HepG2 (cell line): Measurements from ENCODE around the gene RARA.

ENCODE experiments used
- ATF3 ChIP-seq: sonication (generic); formaldehyde crosslinking; IDR thresholded peaks from 2 replicates; pipeline ENCODE4 v1.4.0; 2020; ENCODE audit warnings: missing genetic modification reagents
- BRCA1 ChIP-seq: sonication (generic); formaldehyde crosslinking; IDR thresholded peaks from 2 replicates; pipeline ENCODE4 v1.4.0; 2020; ENCODE audit warnings: missing genetic modification reagents
- CREM ChIP-seq, 2 experiments: sonication (generic) in 1 of 2; formaldehyde crosslinking in 1 of 2; IDR thresholded peaks; 2 replicates each; pipeline versions ENCODE4 v1.4.0 to v1.6.1; 2016 to 2020; ENCODE audit warnings: antibody characterized with exemption in 1 of 2, mild to moderate bottlenecking in 1 of 2, missing genetic modification reagents in 1 of 2
- CTCF ChIP-seq: sonication (generic); formaldehyde crosslinking; IDR thresholded peaks from 2 replicates; pipeline ENCODE4 v1.5.0; 2020; ENCODE audit warnings: mild to moderate bottlenecking, missing genetic modification reagents, moderate library complexity
- HDAC1 ChIP-seq: sonication (generic); formaldehyde crosslinking; IDR thresholded peaks from 2 replicates; pipeline ENCODE4 v1.5.1; 2020; ENCODE audit warnings: mild to moderate bottlenecking, missing genetic modification reagents
- JUND ChIP-seq: sonication (generic); formaldehyde crosslinking; IDR thresholded peaks from 2 replicates; pipeline ENCODE4 v1.8.0; 2022; ENCODE audit warnings: mild to moderate bottlenecking, missing genetic modification reagents
- MYNN ChIP-seq: sonication (generic); formaldehyde crosslinking; IDR thresholded peaks from 2 replicates; pipeline ENCODE4 v1.4.0; 2020; ENCODE audit warnings: mild to moderate bottlenecking, low read depth, missing genetic modification reagents
- TARDBP ChIP-seq: sonication (generic); formaldehyde crosslinking; IDR thresholded peaks from 2 replicates; pipeline ENCODE4 v1.8.0; 2022; ENCODE audit warnings: mild to moderate bottlenecking, missing genetic modification reagents
- ZKSCAN8 ChIP-seq: IDR thresholded peaks from 2 replicates; pipeline ENCODE4 v1.6.1; 2016; ENCODE audit warnings: borderline replicate concordance, missing genetic modification reagents, missing compliant biosample characterization
- ZNF354B ChIP-seq: sonication (generic); formaldehyde crosslinking; IDR thresholded peaks from 2 replicates; pipeline ENCODE4 v1.8.0; 2022; ENCODE audit warnings: mild to moderate bottlenecking, missing genetic modification reagents
- ZNF362 ChIP-seq: sonication (generic); formaldehyde crosslinking; IDR thresholded peaks from 2 replicates; pipeline ENCODE4 v1.4.0; 2020; ENCODE audit warnings: missing genetic modification reagents, mild to moderate bottlenecking, borderline replicate concordance
- TF ChIP-seq, protein P1 (sequence below): IDR thresholded peaks from 2 replicates; pipeline ENCODE4 v1.6.1; 2012; ENCODE audit warnings: low read length, improper control_type of control experiment

DNA sequence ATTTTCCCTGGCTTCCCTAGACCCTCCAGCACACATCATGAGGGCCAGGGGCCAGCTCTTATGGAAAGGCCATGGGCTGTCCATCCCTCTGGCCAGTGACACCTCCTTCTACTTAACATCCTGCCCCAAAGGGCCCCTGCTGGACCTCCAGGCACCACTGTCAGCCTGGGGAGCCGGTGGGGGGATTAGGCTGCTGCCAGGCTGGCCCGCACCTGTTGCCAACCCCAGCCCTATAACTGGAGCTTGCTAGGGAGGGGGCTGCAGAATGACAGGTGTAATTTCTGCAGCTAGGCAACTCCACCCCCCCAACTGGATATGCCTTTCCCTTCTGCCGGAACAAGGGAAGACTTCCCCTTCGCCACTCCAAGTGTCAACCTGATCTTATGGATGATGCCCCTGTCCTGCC lies 12.5 kb downstream of the RARA start:
- no peak for TF ChIP-seq BRCA1 (CRISPR knock-in tag)
- TF ChIP-seq ATF3 (CRISPR knock-in tag), result no peak
- no peak for TF ChIP-seq JUND (CRISPR knock-in tag)
- TF ChIP-seq, protein P1, sequence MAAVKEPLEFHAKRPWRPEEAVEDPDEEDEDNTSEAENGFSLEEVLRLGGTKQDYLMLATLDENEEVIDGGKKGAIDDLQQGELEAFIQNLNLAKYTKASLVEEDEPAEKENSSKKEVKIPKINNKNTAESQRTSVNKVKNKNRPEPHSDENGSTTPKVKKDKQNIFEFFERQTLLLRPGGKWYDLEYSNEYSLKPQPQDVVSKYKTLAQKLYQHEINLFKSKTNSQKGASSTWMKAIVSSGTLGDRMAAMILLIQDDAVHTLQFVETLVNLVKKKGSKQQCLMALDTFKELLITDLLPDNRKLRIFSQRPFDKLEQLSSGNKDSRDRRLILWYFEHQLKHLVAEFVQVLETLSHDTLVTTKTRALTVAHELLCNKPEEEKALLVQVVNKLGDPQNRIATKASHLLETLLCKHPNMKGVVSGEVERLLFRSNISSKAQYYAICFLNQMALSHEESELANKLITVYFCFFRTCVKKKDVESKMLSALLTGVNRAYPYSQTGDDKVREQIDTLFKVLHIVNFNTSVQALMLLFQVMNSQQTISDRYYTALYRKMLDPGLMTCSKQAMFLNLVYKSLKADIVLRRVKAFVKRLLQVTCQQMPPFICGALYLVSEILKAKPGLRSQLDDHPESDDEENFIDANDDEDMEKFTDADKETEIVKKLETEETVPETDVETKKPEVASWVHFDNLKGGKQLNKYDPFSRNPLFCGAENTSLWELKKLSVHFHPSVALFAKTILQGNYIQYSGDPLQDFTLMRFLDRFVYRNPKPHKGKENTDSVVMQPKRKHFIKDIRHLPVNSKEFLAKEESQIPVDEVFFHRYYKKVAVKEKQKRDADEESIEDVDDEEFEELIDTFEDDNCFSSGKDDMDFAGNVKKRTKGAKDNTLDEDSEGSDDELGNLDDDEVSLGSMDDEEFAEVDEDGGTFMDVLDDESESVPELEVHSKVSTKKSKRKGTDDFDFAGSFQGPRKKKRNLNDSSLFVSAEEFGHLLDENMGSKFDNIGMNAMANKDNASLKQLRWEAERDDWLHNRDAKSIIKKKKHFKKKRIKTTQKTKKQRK, result no peak
- no peak for TF ChIP-seq MYNN (CRISPR knock-in tag)
- no peak for TF ChIP-seq TARDBP
- no peak for TF ChIP-seq HDAC1 (CRISPR knock-in tag)
- TF ChIP-seq ZNF354B, result no peak
- TF ChIP-seq ZNF362 (CRISPR knock-in tag), result no peak
- no peak for TF ChIP-seq CTCF (CRISPR knock-in tag)
- TF ChIP-seq CREM (IDR thresholded peaks at IDR 0.05), result no peak
- no peak for TF ChIP-seq CREM (CRISPR knock-in tag; IDR thresholded peaks at IDR 0.05)
- no peak for TF ChIP-seq ZKSCAN8 (CRISPR knock-in tag)
